Progenitor cell of endocrine pancreas (in vitro differentiated cells): ENCODE measurements around the gene RABGAP1L. TPM values are rescaled to one million over a fixed set of nuclear protein-coding genes. Genes with fewer than 3 reads are reported as not detected.
"Not testable (repeated sequence)": the region's sequence is repeated elsewhere in the genome, so short reads cannot be mapped to it uniquely, and the experiment has no call there.

Experiments used
- DNase-seq: peaks from one replicate; pipeline ENCODE4 v3.0.0; 2021; ENCODE audit warnings: low spot score; ENCODE audit not compliant: unreplicated experiment
- H3K27ac Mint-ChIP-seq: 2 replicates; pipeline ENCODE4 v1.8.0; 2021; ENCODE audit warnings: mild to moderate bottlenecking, moderate library complexity, mixed read lengths
- H3K27me3 Mint-ChIP-seq: 2 replicates; pipeline ENCODE4 v1.8.0; 2021; ENCODE audit warnings: mixed read lengths
- H3K36me3 Mint-ChIP-seq: 2 replicates; pipeline ENCODE4 v1.8.0; 2022; ENCODE audit warnings: mixed read lengths; ENCODE audit not compliant: insufficient read depth
- H3K4me1 Mint-ChIP-seq: 2 replicates; pipeline ENCODE4 v1.8.0; 2021; ENCODE audit warnings: low read depth, mixed read lengths
- H3K4me3 Mint-ChIP-seq: 2 replicates; pipeline ENCODE4 v1.8.0; 2021; ENCODE audit warnings: low read depth, mild to moderate bottlenecking, moderate library complexity, mixed read lengths
- H3K9me3 Mint-ChIP-seq: 2 replicates; pipeline ENCODE4 v1.8.0; 2021; ENCODE audit warnings: low read depth, mixed read lengths
- total RNA-seq: library from RNA; stranded (reverse); gene quantifications from 2 replicates; pipeline ENCODE4 v1.2.1, GENCODE V29; 2021
- TF ChIP-seq, protein P1 (sequence below): fragments of 200-600 bp; sonication (generic); IDR thresholded peaks from one replicate; pipeline ENCODE4 v1.5.0; 2021; ENCODE audit warnings: antibody characterized with exemption, mild to moderate bottlenecking; ENCODE audit not compliant: unreplicated experiment

The RABGAP1L gene
- total RNA-seq, 1 donor from 2014 or later, result 55.2 TPM

DNA sequence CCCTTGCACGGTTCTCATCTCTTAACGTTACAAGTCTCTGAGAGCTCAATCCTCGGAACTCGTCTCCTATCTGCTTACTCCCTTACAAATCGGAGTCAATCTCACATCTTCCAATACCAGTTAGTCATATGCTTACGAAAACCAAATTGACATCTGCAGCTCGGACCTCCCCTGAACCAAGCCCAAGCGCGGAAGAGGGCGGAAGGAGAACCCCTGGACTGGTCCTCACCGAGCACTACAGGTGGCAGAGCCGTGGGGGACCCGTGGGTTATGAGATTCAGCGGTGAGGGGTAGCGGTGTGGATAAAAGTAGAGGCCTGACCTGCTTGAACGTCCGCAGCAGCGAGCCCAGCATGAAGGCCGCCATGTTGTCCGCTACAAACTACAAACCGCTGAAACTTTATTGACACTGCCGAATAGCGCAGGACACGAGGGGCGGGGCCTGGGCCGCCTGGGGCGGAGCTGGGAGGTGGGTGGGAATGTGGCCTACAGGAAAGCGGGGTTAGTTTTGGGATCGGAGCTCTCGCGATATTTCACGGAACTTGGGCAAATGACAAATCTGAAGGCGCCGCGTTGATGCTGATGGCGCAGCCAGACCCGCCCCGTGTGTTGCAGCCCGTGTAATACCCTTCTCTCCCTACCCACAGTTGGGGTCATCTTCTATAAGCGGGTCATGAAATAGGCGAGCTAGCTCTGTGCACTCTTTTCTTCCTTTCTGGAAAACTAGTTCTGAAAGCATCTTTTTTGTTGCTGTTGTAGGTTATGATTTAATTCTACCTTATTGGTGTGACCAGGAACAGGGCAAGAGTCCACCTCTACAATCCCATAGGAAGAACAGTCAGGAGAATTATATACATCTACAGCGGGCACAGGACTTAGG is 864.0 kb downstream of the RABGAP1L start, which contains the start of gene MRPS14:
TSS of gene MRPS14 (minus strand) at position 383 of the 879 bp plus-strand sequence. CDS start at position 366, 17 bp downstream.
- Mint-ChIP-seq H3K9me3 (no peaks in the 10 kb centered on the region), H3K4me3 (peak within 1 kb of the TSS; percentile 96), H3K36me3 (peaks cover 3% of the 10 kb centered on the region), H3K27me3 (no peaks in the 10 kb centered on the region), H3K27ac (peak within 1 kb of the TSS; percentile 94), H3K4me1 (peaks cover 6% of the 10 kb centered on the region)
- TF ChIP-seq, protein P1, sequence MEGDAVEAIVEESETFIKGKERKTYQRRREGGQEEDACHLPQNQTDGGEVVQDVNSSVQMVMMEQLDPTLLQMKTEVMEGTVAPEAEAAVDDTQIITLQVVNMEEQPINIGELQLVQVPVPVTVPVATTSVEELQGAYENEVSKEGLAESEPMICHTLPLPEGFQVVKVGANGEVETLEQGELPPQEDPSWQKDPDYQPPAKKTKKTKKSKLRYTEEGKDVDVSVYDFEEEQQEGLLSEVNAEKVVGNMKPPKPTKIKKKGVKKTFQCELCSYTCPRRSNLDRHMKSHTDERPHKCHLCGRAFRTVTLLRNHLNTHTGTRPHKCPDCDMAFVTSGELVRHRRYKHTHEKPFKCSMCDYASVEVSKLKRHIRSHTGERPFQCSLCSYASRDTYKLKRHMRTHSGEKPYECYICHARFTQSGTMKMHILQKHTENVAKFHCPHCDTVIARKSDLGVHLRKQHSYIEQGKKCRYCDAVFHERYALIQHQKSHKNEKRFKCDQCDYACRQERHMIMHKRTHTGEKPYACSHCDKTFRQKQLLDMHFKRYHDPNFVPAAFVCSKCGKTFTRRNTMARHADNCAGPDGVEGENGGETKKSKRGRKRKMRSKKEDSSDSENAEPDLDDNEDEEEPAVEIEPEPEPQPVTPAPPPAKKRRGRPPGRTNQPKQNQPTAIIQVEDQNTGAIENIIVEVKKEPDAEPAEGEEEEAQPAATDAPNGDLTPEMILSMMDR, result no peak
- DNase-seq, result peak; percentile 96

- Mint-ChIP-seq H3K27ac (peak overlapping the region; percentile 94), H3K4me3 (peak overlapping the region; percentile 96)
- not testable (repeated sequence) for H3K4me1 Mint-ChIP-seq, H3K36me3 Mint-ChIP-seq, H3K9me3 Mint-ChIP-seq, H3K27me3 Mint-ChIP-seq, DNase-seq
Observed at GRCh38 chr1:175023922-175024242, 864.6 kb downstream of the RABGAP1L start.

GRCh38 chr1:175024773-175025172 is 865.5 kb downstream of the RABGAP1L start:
- Mint-ChIP-seq H3K27ac (no peak overlapping the region), H3K27me3 (no peaks in the 10 kb centered on the region)

GRCh38 chr1:175033953-175034352 is 874.6 kb downstream of the RABGAP1L start:
- Mint-ChIP-seq H3K4me1 (no peaks in the 10 kb centered on the region), H3K27ac (peak overlapping the region; percentile 11), H3K27me3 (no peaks in the 10 kb centered on the region), H3K36me3 (no peaks in the 10 kb centered on the region), H3K9me3 (no peaks in the 10 kb centered on the region), H3K4me3 (no peak overlapping the region)
- TF ChIP-seq, protein P1, result no peak
- no peak for DNase-seq

More at GRCh38 chr1:175024773-175025172, 865.5 kb downstream of the RABGAP1L start:
- TF ChIP-seq, protein P1, result no peak
- Mint-ChIP-seq H3K4me3 (peak overlapping the region; percentile 60), H3K4me1 (peaks cover 6% of the 10 kb centered on the region), H3K9me3 (no peaks in the 10 kb centered on the region), H3K36me3 (no peaks in the 10 kb centered on the region)
- no peak for DNase-seq

- Mint-ChIP-seq H3K9me3 (no peaks in the 10 kb centered on the region), H3K27ac (no peak overlapping the region), H3K4me1 (no peaks in the 10 kb centered on the region), H3K4me3 (no peak overlapping the region), H3K27me3 (no peaks in the 10 kb centered on the region), H3K36me3 (no peaks in the 10 kb centered on the region)
- TF ChIP-seq, protein P1, result no peak
- DNase-seq, result no peak
Observed at GRCh38 chr1:175034775-175035174, 875.5 kb downstream of the RABGAP1L start.

- no peaks in the 10 kb centered on the region for H3K36me3 Mint-ChIP-seq
- DNase-seq, result no peak
- H3K4me1 Mint-ChIP-seq, result no peaks in the 10 kb centered on the region
- no peak overlapping the region for H3K27ac Mint-ChIP-seq
- H3K9me3 Mint-ChIP-seq, result no peaks in the 10 kb centered on the region
- TF ChIP-seq, protein P1, result no peak
- H3K27me3 Mint-ChIP-seq, result peaks cover 2% of the 10 kb centered on the region
- H3K4me3 Mint-ChIP-seq, result no peak overlapping the region
Observed at GRCh38 chr1:175035865-175036264, 876.5 kb downstream of the RABGAP1L start.
